ENCODE results near the gene CLK2. TPM values are rescaled to one million over a fixed set of nuclear protein-coding genes. Genes with fewer than 3 reads are reported as not detected.

CLK2 gene
- total RNA-seq, 1 experiment from 2014 or later, result 43.9 TPM

DNA sequence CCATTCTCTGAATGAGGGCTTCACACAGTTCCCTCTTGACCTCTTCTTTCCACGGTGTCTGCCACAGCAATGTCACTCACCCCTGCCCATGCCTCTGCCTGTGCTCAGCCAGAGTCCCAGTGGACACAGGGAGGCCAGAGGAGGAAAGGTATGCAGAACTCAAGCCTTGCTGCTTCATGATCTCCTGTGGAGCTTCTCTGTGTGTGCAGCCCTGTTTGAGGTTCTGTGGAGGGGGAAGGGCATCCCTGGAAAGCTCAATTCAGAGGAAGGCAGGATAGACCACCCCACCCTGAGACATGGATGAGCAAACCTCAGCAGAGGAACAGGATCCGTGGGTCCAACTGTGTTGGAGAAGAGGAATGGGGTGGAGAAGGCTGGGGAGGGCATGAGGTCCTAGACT lies 6.0 kb upstream of the CLK2 start:
- Histone ChIP-seq H3K9me2 (ENCODE audit: insufficient read depth) (no peaks in the 10 kb centered on the region), H2AFZ (no peak overlapping the region), H3K4me3 (no peak overlapping the region), H3K79me2 (ENCODE audit: low read depth) (no peaks in the 10 kb centered on the region), H3K27ac (no peak overlapping the region), H3K9me3 (ENCODE audit: insufficient read depth, low read depth) (no peaks in the 10 kb centered on the region), H4K20me1 (ENCODE audit: insufficient read depth) (no peaks in the 10 kb centered on the region), H3F3A (ENCODE audit: insufficient read depth, low read depth) (peaks cover 32% of the 10 kb centered on the region; the same call in 1 of the 2 replicates), H3K27me3 (ENCODE audit: insufficient read depth, low read depth) (no peaks in the 10 kb centered on the region), H3K36me3 (ENCODE audit: low read depth) (no peaks in the 10 kb centered on the region), H3K4me2 (no peak overlapping the region), H3K4me1 (replicated peaks; ENCODE audit: insufficient read depth) (0 out of 2 replicates have a peak, but pooled peaks cover 4% of the 10 kb centered on the region)
- intact Hi-C loops (cut with micrococcal nuclease; ENCODE audit: unreplicated experiment), result no loop called here
- ChIA-PET CTCF (no interaction called here), POLR2A (ENCODE audit: unreplicated experiment) (no interaction called here)
- TF ChIP-seq EZH2 (IDR thresholded peaks at IDR 0.05; ENCODE audit: low read depth) (no peak), CTCF (conservative IDR thresholded peaks at IDR 0.05) (no peak)
- no peak for DNase-seq
- no TSS peak for BruUV-seq (replicated peaks)

DNA sequence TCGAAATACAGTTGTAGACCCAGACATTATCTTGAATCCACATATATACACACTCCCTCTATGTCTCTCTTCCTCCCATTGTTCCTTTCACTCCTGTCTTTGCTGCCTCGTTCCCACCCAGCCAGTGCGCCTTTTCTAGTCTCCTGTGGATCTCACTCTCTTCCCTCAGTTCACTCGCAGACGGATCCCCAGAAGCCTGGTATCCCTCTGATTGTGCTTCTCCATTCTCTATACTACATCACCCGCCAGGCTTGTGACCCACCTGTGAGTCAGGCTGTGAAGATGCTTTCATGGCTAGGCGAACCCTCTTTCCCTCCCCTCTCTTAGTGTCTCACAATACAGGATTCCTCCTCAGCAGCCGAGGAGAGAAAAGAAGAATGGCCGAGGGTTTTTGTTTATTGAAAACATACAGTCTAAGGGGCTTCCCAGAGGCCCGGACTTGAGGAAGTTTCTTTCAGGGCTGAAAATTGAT lies 5.4 kb upstream of the CLK2 start:
- TF ChIP-seq CTCF (conservative IDR thresholded peaks at IDR 0.05) (peak; percentile 8; the same call in 1 of the 2 replicates), EZH2 (IDR thresholded peaks at IDR 0.05; ENCODE audit: low read depth) (no peak)
- Histone ChIP-seq H3K9me2 (ENCODE audit: insufficient read depth) (no peaks in the 10 kb centered on the region), H3K4me3 (peak overlapping the region; percentile 96; the same call in 1 of the 2 replicates), H4K20me1 (ENCODE audit: insufficient read depth) (no peaks in the 10 kb centered on the region), H3K79me2 (ENCODE audit: low read depth) (no peaks in the 10 kb centered on the region), H2AFZ (no peak overlapping the region), H3K4me2 (peak overlapping the region; percentile 99), H3K36me3 (ENCODE audit: low read depth) (no peaks in the 10 kb centered on the region), H3K27ac (no peak overlapping the region), H3K27me3 (ENCODE audit: insufficient read depth, low read depth) (no peaks in the 10 kb centered on the region), H3F3A (ENCODE audit: insufficient read depth, low read depth) (peaks cover 36% of the 10 kb centered on the region), H3K9me3 (ENCODE audit: insufficient read depth, low read depth) (no peaks in the 10 kb centered on the region), H3K4me1 (replicated peaks; ENCODE audit: insufficient read depth) (peaks cover 7% of the 10 kb centered on the region)
- ChIA-PET CTCF (no interaction called here), POLR2A (ENCODE audit: unreplicated experiment) (interaction anchor here (0.8 kb wide), 1 partner anchor 25 kb away, joined by 13 read pairs; no protein-coding TSS in a partner anchor)
- no TSS peak for BruUV-seq (replicated peaks)
- no peak for DNase-seq
- intact Hi-C loops (cut with micrococcal nuclease; ENCODE audit: unreplicated experiment), result no loop called here

DNA sequence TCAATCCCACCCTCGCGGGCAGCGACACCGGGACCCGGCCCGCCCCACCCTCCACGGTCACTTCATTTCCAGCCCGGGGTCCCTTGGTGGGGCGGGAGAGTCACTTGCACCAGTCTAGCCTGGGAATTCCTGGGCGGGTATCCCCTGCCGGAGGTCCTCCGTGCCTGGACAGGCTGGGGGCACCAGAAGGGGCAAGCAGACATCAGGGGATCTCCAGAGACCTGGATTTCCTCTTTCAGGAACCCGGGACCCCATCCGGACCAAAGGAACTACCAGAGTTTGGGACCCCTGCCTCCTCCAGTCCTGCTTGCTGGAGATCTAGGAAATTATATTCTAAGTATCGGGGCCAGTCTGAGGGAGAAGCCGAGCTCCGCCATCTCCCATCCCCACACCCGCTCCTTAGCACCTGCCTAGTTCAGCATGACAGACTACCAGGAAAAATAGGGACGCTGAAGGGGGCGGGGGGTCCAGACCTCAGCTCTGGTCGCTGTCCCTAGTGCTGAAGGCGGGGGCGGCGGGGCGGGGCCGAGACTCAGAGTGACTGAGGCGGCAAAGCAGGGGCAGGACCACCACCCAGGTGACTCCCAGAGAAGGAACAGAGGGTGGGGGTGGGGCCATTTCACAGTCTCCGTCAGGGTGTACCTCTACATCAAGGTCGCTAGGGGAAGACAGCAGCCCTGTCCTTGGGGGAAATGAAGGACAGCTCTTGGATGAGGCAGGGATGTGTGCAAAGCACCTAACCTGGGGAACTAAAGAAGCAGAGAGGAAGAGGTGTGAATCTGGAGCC lies 4.8 kb upstream of the CLK2 start:
- Histone ChIP-seq H2AFZ (peak overlapping the region; percentile 96), H3K4me1 (replicated peaks; ENCODE audit: insufficient read depth) (peaks cover 10% of the 10 kb centered on the region), H4K20me1 (ENCODE audit: insufficient read depth) (no peaks in the 10 kb centered on the region), H3K27ac (no peak overlapping the region), H3F3A (ENCODE audit: insufficient read depth, low read depth) (peaks cover 40% of the 10 kb centered on the region), H3K4me2 (peak overlapping the region; percentile 99), H3K36me3 (ENCODE audit: low read depth) (no peaks in the 10 kb centered on the region), H3K9me3 (ENCODE audit: insufficient read depth, low read depth) (no peaks in the 10 kb centered on the region), H3K9me2 (ENCODE audit: insufficient read depth) (no peaks in the 10 kb centered on the region), H3K4me3 (peak overlapping the region; percentile 96), H3K79me2 (ENCODE audit: low read depth) (no peaks in the 10 kb centered on the region; the same call in 1 of the 2 replicates), H3K27me3 (ENCODE audit: insufficient read depth, low read depth) (no peaks in the 10 kb centered on the region)
- BruUV-seq (replicated peaks), result no TSS peak
- TF ChIP-seq EZH2 (IDR thresholded peaks at IDR 0.05; ENCODE audit: low read depth) (no peak), CTCF (conservative IDR thresholded peaks at IDR 0.05) (peak; percentile 54; the same call in 1 of the 2 replicates)
- ChIA-PET POLR2A (ENCODE audit: unreplicated experiment) (interaction anchor here (0.8 kb wide), 1 partner anchor 26 kb away, joined by 13 read pairs; no protein-coding TSS in a partner anchor), CTCF (no interaction called here)
- DNase-seq, result peak; percentile 55 to 60
- intact Hi-C loops (cut with micrococcal nuclease; ENCODE audit: unreplicated experiment), result loop anchor here (2.0 kb wide), 1 partner anchor 45 kb away; no protein-coding TSS in a partner anchor
